H9 (cell line): ENCODE data around the gene ZFPL1. TPM values are rescaled to one million over a fixed set of nuclear protein-coding genes. Genes with fewer than 3 reads are reported as not detected.

Source experiments
- DNase-seq: peaks from one replicate; pipeline ENCODE4 v3.0.0-alpha.2; 2017
- H2AFZ ChIP-seq: one replicate; pipeline ENCODE4 v1.6.1; 2013; ENCODE audit warnings: mild to moderate bottlenecking, low read length, control low read depth, moderate library complexity
- H2AK5ac ChIP-seq: 2 replicates; pipeline ENCODE4 v1.6.1; 2013; ENCODE audit warnings: low read length, control low read depth, mixed read lengths; ENCODE audit not compliant: insufficient read length
- H2BK120ac ChIP-seq: one replicate; pipeline ENCODE4 v1.6.1; 2013; ENCODE audit warnings: low read depth, mild to moderate bottlenecking, low read length, control low read depth, inconsistent platforms; ENCODE audit not compliant: poor library complexity, severe bottlenecking
- H2BK12ac ChIP-seq: 2 replicates; pipeline ENCODE4 v1.6.1; 2013; ENCODE audit warnings: low read length, control low read depth, mixed read lengths, low read depth; ENCODE audit not compliant: insufficient read length
- H2BK15ac ChIP-seq: 2 replicates; pipeline ENCODE4 v1.6.1; 2013; ENCODE audit warnings: low read depth, low read length, control low read depth
- H2BK20ac ChIP-seq: one replicate; pipeline ENCODE4 v1.6.1; 2013; ENCODE audit warnings: low read depth, mild to moderate bottlenecking, low read length, control low read depth, inconsistent platforms; ENCODE audit not compliant: poor library complexity, severe bottlenecking
- H2BK5ac ChIP-seq: 2 replicates; pipeline ENCODE4 v1.6.1; 2013; ENCODE audit warnings: low read length, control low read depth, mixed read lengths; ENCODE audit not compliant: insufficient read length
- H3K14ac ChIP-seq: 2 replicates; pipeline ENCODE4 v1.6.1; 2013; ENCODE audit warnings: low read length, control low read depth; ENCODE audit not compliant: insufficient read depth
- H3K18ac ChIP-seq: 2 replicates; pipeline ENCODE4 v1.6.1; 2013; ENCODE audit warnings: low read depth, mild to moderate bottlenecking, mixed read lengths, low read length, control low read depth; ENCODE audit not compliant: insufficient read length
- H3K23ac ChIP-seq: 2 replicates; pipeline ENCODE4 v1.6.1; 2013; ENCODE audit warnings: low read length, control low read depth, mixed read lengths, low read depth; ENCODE audit not compliant: insufficient read length
- H3K23me2 ChIP-seq: 2 replicates; pipeline ENCODE4 v1.6.1; 2013; ENCODE audit warnings: low read depth, mild to moderate bottlenecking, mixed read lengths, low read length, control low read depth; ENCODE audit not compliant: insufficient read length, poor library complexity, severe bottlenecking
- H3K27ac ChIP-seq: 2 replicates; pipeline ENCODE4 v1.5.1; 2013; ENCODE audit warnings: low read length, control low read depth, mixed read lengths, low read depth; ENCODE audit not compliant: insufficient read length
- H3K27me3 ChIP-seq: 2 replicates; pipeline ENCODE4 v1.6.1; 2013; ENCODE audit warnings: low read length, control low read depth, inconsistent platforms; ENCODE audit not compliant: insufficient read depth
- H3K4ac ChIP-seq: 2 replicates; pipeline ENCODE4 v1.6.1; 2013; ENCODE audit warnings: low read depth, mild to moderate bottlenecking, control low read depth, inconsistent platforms, low read length, moderate library complexity
- H3K4me1 ChIP-seq: 2 replicates; pipeline ENCODE4 v1.6.1; 2013; ENCODE audit warnings: low read length, control low read depth, inconsistent platforms; ENCODE audit not compliant: insufficient read depth
- H3K4me2 ChIP-seq: 2 replicates; pipeline ENCODE4 v1.6.1; 2013; ENCODE audit warnings: low read length, control low read depth, mixed read lengths; ENCODE audit not compliant: insufficient read length, insufficient read depth
- H3K56ac ChIP-seq: 2 replicates; pipeline ENCODE4 v1.6.1; 2013; ENCODE audit warnings: low read depth, mild to moderate bottlenecking, mixed read lengths, low read length, control low read depth; ENCODE audit not compliant: insufficient read length
- H3K79me1 ChIP-seq: 2 replicates; pipeline ENCODE4 v1.6.1; 2013; ENCODE audit warnings: low read depth, mild to moderate bottlenecking, moderate library complexity, low read length, control low read depth, inconsistent platforms; ENCODE audit not compliant: insufficient read depth, poor library complexity, severe bottlenecking
- H3K79me2 ChIP-seq: 2 replicates; pipeline ENCODE4 v1.6.1; 2013; ENCODE audit warnings: low read length, control low read depth, inconsistent platforms; ENCODE audit not compliant: insufficient read depth
- H3K9ac ChIP-seq: 2 replicates; pipeline ENCODE4 v1.6.1; 2013; ENCODE audit warnings: low read length, control low read depth, mixed read lengths; ENCODE audit not compliant: insufficient read length; ENCODE audit errors: extremely low read depth
- H3K9me3 ChIP-seq: one replicate; pipeline ENCODE4 v1.6.1; 2013; ENCODE audit warnings: low read depth, low read length, inconsistent platforms; ENCODE audit not compliant: control insufficient read depth
- H3T11ph ChIP-seq: one replicate; pipeline ENCODE4 v1.6.1; 2013; ENCODE audit warnings: mild to moderate bottlenecking, low read length, control low read depth, inconsistent platforms
- H4K20me1 ChIP-seq: one replicate; pipeline ENCODE4 v1.6.1; 2013; ENCODE audit not compliant: control insufficient read depth, insufficient read length, insufficient read depth
- H4K5ac ChIP-seq: 2 replicates; pipeline ENCODE4 v1.6.1; 2013; ENCODE audit warnings: low read depth, mild to moderate bottlenecking, mixed read lengths, low read length, control low read depth; ENCODE audit not compliant: insufficient read length
- H4K8ac ChIP-seq: replicated peaks from 2 replicates; pipeline ENCODE4 v1.6.1; 2013; ENCODE audit warnings: low read length, control low read depth, mixed read lengths, low read depth; ENCODE audit not compliant: insufficient read length
- H4K91ac ChIP-seq: 2 replicates; pipeline ENCODE4 v1.6.1; 2013; ENCODE audit warnings: low read depth, mild to moderate bottlenecking, moderate library complexity, mixed read lengths, low read length, control low read depth; ENCODE audit not compliant: insufficient read length
- H3K27ac Mint-ChIP-seq, 3 experiments: 2 replicates in 2 of 3; 3 replicates in 1 of 3; pipeline ENCODE4 v1.8.0; 2020 to 2021; ENCODE audit warnings: mixed read lengths in 3 of 3, mild to moderate bottlenecking in 1 of 3, moderate library complexity in 1 of 3
- H3K27me3 Mint-ChIP-seq: 2 replicates; pipeline ENCODE4 v1.8.0; 2021; ENCODE audit warnings: low read depth, mild to moderate bottlenecking, moderate library complexity, mixed read lengths
- H3K36me3 Mint-ChIP-seq, 3 experiments: 2 replicates in 2 of 3; 3 replicates in 1 of 3; pipeline ENCODE4 v1.8.0; 2020 to 2021; ENCODE audit warnings: low read depth in 3 of 3, mixed read lengths in 3 of 3; ENCODE audit not compliant: insufficient read depth in 1 of 3
- H3K4me1 Mint-ChIP-seq, 2 experiments: 2 replicates each; pipeline ENCODE4 v1.8.0; 2020; ENCODE audit warnings: mixed read lengths in 2 of 2
- H3K4me3 Mint-ChIP-seq, 2 experiments: 2 replicates in 1 of 2; 3 replicates in 1 of 2; pipeline ENCODE4 v1.8.0; 2020 to 2021; ENCODE audit warnings: mild to moderate bottlenecking in 2 of 2, mixed read lengths in 2 of 2, moderate library complexity in 1 of 2
- H3K9me3 Mint-ChIP-seq, 2 experiments: 2 replicates in 1 of 2; 3 replicates in 1 of 2; pipeline ENCODE4 v1.8.0; 2020; ENCODE audit warnings: mild to moderate bottlenecking in 2 of 2, mixed read lengths in 2 of 2, moderate library complexity in 1 of 2
- WGBS: extraction: QIAGEN DNeasy Blood & Tissue Kit; methylation state at CpG from one replicate; pipeline ENCODE4 v1.1.7; 2013; ENCODE audit warnings: missing lambda C conversion rate, low lambda C conversion rate, mixed read lengths; ENCODE audit not compliant: insufficient read length; ENCODE audit errors: extremely low coverage; 5-methylcytosine and 5-hydroxymethylcytosine counted together
- total RNA-seq: library from RNA; stranded (reverse); gene quantifications from 2 replicates; pipeline ENCODE4 v1.2.1, GENCODE V29; 2021
- TF ChIP-seq, protein P1 (sequence below): fragments of 200-600 bp; sonication (generic); conservative IDR thresholded peaks from 3 replicates; pipeline ENCODE4 v1.8.0; 2021; ENCODE audit warnings: antibody characterized with exemption, mild to moderate bottlenecking

The ZFPL1 gene
- total RNA-seq, 1 experiment from 2014 or later = 24.2 TPM

DNA sequence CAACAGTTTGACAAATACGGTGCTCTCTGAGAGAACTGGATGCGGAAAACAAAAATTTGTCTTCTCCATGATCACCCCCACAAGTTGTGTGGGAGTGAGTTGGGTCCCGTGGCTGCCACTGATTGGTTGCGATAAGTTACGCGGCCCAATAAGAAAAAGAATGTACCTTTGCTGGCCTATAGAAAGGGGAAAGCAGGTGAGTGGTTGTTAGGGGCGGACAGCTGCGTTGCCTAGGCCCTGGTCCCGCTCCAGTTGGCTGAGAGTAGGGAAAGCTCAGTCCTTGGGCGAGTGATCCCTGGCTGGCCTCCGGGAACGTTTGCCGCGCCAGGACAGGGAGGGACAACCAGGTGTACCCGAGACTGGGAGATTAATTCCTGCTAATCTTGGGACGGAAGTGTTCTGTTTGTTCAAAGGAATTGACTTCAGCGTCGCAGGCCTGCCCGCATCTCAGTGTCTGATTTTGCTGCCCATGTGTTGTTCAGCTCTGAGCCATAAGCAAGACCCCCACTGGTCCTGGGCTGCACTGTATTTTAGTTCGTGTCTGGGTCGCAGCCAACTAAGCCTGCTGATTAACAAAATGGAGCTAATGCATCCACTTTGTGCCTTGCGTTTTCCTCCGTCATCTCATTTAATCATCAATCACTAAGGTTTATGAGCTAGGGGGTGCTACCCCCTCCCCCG lies 51.1 kb downstream of the ZFPL1 start:
- H3K27ac Mint-ChIP-seq = peak overlapping the region; percentile 100
- WGBS = no CpG with 5 or more reads among the region's 24 CpGs
- no peak overlapping the region for H2AFZ ChIP-seq

More for the DNA sequence above, 51.1 kb downstream of the ZFPL1 start:
- peak overlapping the region; percentile 58 for H3K4me2 ChIP-seq
- Mint-ChIP-seq H3K9me3 (no peaks in the 10 kb centered on the region; a peak in 1 of 5 replicates), H3K4me3 (peak overlapping the region; percentile 93 to 95), H3K36me3 (peaks cover 5 to 26% (median 26%) of the 10 kb centered on the region in 3 experiments; a peak in 6 of 7 replicates), H3K27me3 (peaks cover 8% of the 10 kb centered on the region), H3K4me1 (peaks cover 19 to 23% of the 10 kb centered on the region in 2 experiments)
- H2BK12ac ChIP-seq = no peak overlapping the region
- H3K9ac ChIP-seq = peak overlapping the region; percentile 96
- no peak overlapping the region for H3K23ac ChIP-seq
- no peak overlapping the region for H2BK15ac ChIP-seq
- H4K8ac ChIP-seq = no peak overlapping the region
- DNase-seq = peak; percentile 97
- H4K20me1 ChIP-seq = no peaks in the 10 kb centered on the region
- H3K56ac ChIP-seq = peak overlapping the region; percentile 28
- TF ChIP-seq, protein P1, sequence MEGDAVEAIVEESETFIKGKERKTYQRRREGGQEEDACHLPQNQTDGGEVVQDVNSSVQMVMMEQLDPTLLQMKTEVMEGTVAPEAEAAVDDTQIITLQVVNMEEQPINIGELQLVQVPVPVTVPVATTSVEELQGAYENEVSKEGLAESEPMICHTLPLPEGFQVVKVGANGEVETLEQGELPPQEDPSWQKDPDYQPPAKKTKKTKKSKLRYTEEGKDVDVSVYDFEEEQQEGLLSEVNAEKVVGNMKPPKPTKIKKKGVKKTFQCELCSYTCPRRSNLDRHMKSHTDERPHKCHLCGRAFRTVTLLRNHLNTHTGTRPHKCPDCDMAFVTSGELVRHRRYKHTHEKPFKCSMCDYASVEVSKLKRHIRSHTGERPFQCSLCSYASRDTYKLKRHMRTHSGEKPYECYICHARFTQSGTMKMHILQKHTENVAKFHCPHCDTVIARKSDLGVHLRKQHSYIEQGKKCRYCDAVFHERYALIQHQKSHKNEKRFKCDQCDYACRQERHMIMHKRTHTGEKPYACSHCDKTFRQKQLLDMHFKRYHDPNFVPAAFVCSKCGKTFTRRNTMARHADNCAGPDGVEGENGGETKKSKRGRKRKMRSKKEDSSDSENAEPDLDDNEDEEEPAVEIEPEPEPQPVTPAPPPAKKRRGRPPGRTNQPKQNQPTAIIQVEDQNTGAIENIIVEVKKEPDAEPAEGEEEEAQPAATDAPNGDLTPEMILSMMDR = no peak
- no peaks in the 10 kb centered on the region for H3K79me2 ChIP-seq
- H3K27ac ChIP-seq = peak overlapping the region; percentile 71
- no peaks in the 10 kb centered on the region for H3K79me1 ChIP-seq
- no peak overlapping the region for H2BK120ac ChIP-seq
- no peaks in the 10 kb centered on the region for H3K9me3 ChIP-seq
- H2BK20ac ChIP-seq = no peak overlapping the region
- no peak overlapping the region for H3K4ac ChIP-seq
- peak overlapping the region; percentile 89 for H3K18ac ChIP-seq
- H4K5ac ChIP-seq = no peak overlapping the region
- no peak overlapping the region for H3T11ph ChIP-seq
- H3K4me1 ChIP-seq = no peaks in the 10 kb centered on the region
- H2AK5ac ChIP-seq = no peak overlapping the region
- peak overlapping the region; percentile 3 for H2BK5ac ChIP-seq
- peak overlapping the region; percentile 80; the same call in 1 of the 2 replicates for H3K14ac ChIP-seq
- no peaks in the 10 kb centered on the region for H3K27me3 ChIP-seq
- no peak overlapping the region for H4K91ac ChIP-seq
- peaks cover 14% of the 10 kb centered on the region for H3K23me2 ChIP-seq
